HG03175 (cell line): ENCODE measurements around the gene PEAK3.

Experiments used
- ATAC-seq: cut with Tn5 transposase; IDR thresholded peaks from one replicate; pipeline ENCODE4 v1.9.1; 2021; ENCODE audit warnings: mild to moderate bottlenecking, moderate library complexity; ENCODE audit not compliant: unreplicated experiment

The PEAK3 gene

GRCh38 chr19:2227415-2228156, 54.4 kb downstream of the PEAK3 start:
- ATAC-seq: no peak

- no peak for ATAC-seq
These were observed 55.1 kb downstream of the PEAK3 start for GRCh38 chr19:2226840-2227360.

GRCh38 chr19:2226051-2226839, 55.7 kb downstream of the PEAK3 start:
- ATAC-seq: no peak

GRCh38 chr19:2225415-2226050, 56.4 kb downstream of the PEAK3 start:
- no peak for ATAC-seq

GRCh38 chr19:2224754-2225349, 57.1 kb downstream of the PEAK3 start:
- no peak for ATAC-seq
